HEK293 (cell line): ENCODE results near the gene SNX7.

Source experiments
- CTCF ChIA-PET: fragments of 350-600 bp; formaldehyde crosslinking; extraction: SDS; loops from one replicate; lab custom pipeline; 2021; ENCODE audit warnings: antibody characterized with exemption; lab: Yijun Ruan, JAX
- POLR2A ChIA-PET: fragments of 300-600 bp; formaldehyde crosslinking; extraction: SDS; loops from one replicate; lab custom pipeline; 2020; ENCODE audit warnings: antibody characterized with exemption, inconsistent platforms; lab: Yijun Ruan, JAX
- H3K27ac ChIP-seq: fragments of 200-500 bp; sonication (Bioruptor generic); 2 replicates; pipeline ENCODE4 v1.5.1; 2014; ENCODE audit warnings: low read depth, low read length, control low read depth, inconsistent platforms; ENCODE audit errors: extremely low read depth
- H3K36me3 ChIP-seq, 2 experiments: fragments of 200-500 bp in 1 of 2; sonication (Bioruptor generic) in 1 of 2; 1 replicate in 1 of 2; 2 replicates in 1 of 2; pipeline ENCODE4 v1.5.1; 2014 to 2017; ENCODE audit warnings: inconsistent platforms in 2 of 2, low read length in 2 of 2; ENCODE audit not compliant: control insufficient read depth in 2 of 2, insufficient read depth in 1 of 2
- H3K4me1 ChIP-seq: fragments of 200-500 bp; sonication (Bioruptor generic); 2 replicates; pipeline ENCODE4 v1.5.1; 2014; ENCODE audit warnings: mild to moderate bottlenecking, low read length, inconsistent platforms; ENCODE audit not compliant: control insufficient read depth, insufficient read depth
- H3K4me3 ChIP-seq: 2 replicates; pipeline ENCODE4 v1.5.1; 2011; ENCODE audit warnings: low read depth, mild to moderate bottlenecking, control low read depth, low read length, moderate library complexity
- H3K9me3 ChIP-seq: fragments of 200-500 bp; sonication (Bioruptor generic); 2 replicates; pipeline ENCODE4 v1.5.1; 2014; ENCODE audit warnings: low read depth, low read length, inconsistent platforms; ENCODE audit not compliant: control insufficient read depth, insufficient read depth
- GLI4 ChIP-seq: fragments of 450-650 bp; formaldehyde crosslinking; IDR thresholded peaks from 2 replicates; pipeline ENCODE4 v1.5.1; 2016; ENCODE audit warnings: missing biosample characterization, missing genetic modification characterization
- HOXD13 ChIP-seq: sonication (generic); formaldehyde crosslinking; IDR thresholded peaks from 2 replicates; pipeline ENCODE4 v1.8.0; 2022; ENCODE audit warnings: missing genetic modification reagents, borderline replicate concordance
- ZFP41 ChIP-seq: fragments of 450-650 bp; formaldehyde crosslinking; IDR thresholded peaks from 2 replicates; pipeline ENCODE4 v1.5.1; 2016; ENCODE audit warnings: missing biosample characterization, missing genetic modification characterization, borderline replicate concordance
- ZNF121 ChIP-seq: fragments of 450-650 bp; formaldehyde crosslinking; IDR thresholded peaks from 2 replicates; pipeline ENCODE4 v1.5.1; 2016; ENCODE audit warnings: missing biosample characterization, missing genetic modification characterization
- ZNF211 ChIP-seq: fragments of 450-650 bp; formaldehyde crosslinking; IDR thresholded peaks from 2 replicates; pipeline ENCODE4 v1.5.1; 2016; ENCODE audit warnings: low read depth, missing biosample characterization, missing genetic modification characterization
- ZNF311 ChIP-seq: fragments of 450-650 bp; formaldehyde crosslinking; IDR thresholded peaks from 2 replicates; pipeline ENCODE4 v1.5.1; 2017; ENCODE audit warnings: missing biosample characterization, missing genetic modification characterization, borderline replicate concordance
- ZNF473 ChIP-seq: fragments of 450-650 bp; formaldehyde crosslinking; IDR thresholded peaks from 2 replicates; pipeline ENCODE4 v1.5.1; 2017; ENCODE audit warnings: missing biosample characterization, missing genetic modification characterization
- ZNF629 ChIP-seq: fragments of 450-650 bp; formaldehyde crosslinking; IDR thresholded peaks from 2 replicates; pipeline ENCODE4 v1.5.1; 2017; ENCODE audit warnings: missing biosample characterization, missing genetic modification characterization
- ZNF658 ChIP-seq: fragments of 450-650 bp; formaldehyde crosslinking; IDR thresholded peaks from 2 replicates; pipeline ENCODE4; 2016; ENCODE audit warnings: missing biosample characterization, missing genetic modification characterization
- ZNF747 ChIP-seq: fragments of 450-650 bp; formaldehyde crosslinking; IDR thresholded peaks from 2 replicates; pipeline ENCODE4 v1.5.1; 2016; ENCODE audit warnings: missing biosample characterization, missing genetic modification characterization
- TF ChIP-seq, protein P1 (sequence below): fragments of 450-650 bp; formaldehyde crosslinking; IDR thresholded peaks from 2 replicates; pipeline ENCODE4 v1.5.1; 2016; ENCODE audit warnings: missing biosample characterization, missing genetic modification characterization
- TF ChIP-seq, protein P2 (sequence below): fragments of 450-650 bp; formaldehyde crosslinking; conservative IDR thresholded peaks from 2 replicates; pipeline ENCODE4 v1.5.1; 2016; ENCODE audit warnings: low read depth, missing biosample characterization, missing genetic modification characterization
- TF ChIP-seq, protein P3 (sequence below): fragments of 450-650 bp; formaldehyde crosslinking; IDR thresholded peaks from 2 replicates; pipeline ENCODE4 v1.5.1; 2016; ENCODE audit warnings: missing biosample characterization, missing genetic modification characterization
- TF ChIP-seq, protein P4 (sequence below): fragments of 450-650 bp; formaldehyde crosslinking; IDR thresholded peaks from 2 replicates; pipeline ENCODE4 v1.5.1; 2016; ENCODE audit warnings: missing biosample characterization, missing genetic modification characterization
- TF ChIP-seq, protein P5 (sequence below): fragments of 450-650 bp; formaldehyde crosslinking; IDR thresholded peaks from 2 replicates; pipeline ENCODE4 v1.5.1; 2017; ENCODE audit warnings: missing biosample characterization, mild to moderate bottlenecking, missing genetic modification characterization, moderate library complexity
- TF ChIP-seq, protein P6 (sequence below): fragments of 450-650 bp; formaldehyde crosslinking; IDR thresholded peaks from 2 replicates; pipeline ENCODE4 v1.5.1; 2016; ENCODE audit warnings: missing biosample characterization, missing genetic modification characterization

Gene SNX7

DNA sequence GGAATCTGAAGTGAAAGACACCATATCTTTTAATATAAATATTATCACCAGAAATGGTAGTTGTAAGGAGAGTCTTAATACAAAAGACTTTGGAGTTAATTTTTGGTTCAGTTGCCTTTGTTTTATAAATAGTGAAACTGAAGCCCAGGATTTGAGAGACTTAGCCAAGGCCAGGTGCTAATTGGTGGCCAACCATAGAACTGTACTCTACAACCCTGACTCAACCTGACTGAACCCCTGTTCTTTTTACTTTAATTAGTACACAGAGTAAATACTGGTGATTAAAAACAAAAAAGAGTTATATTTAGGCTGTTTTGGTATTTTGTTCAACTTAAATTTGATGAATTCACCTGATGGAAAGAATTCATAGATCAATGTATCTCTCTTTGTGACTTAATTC is 76.3 kb downstream of the SNX7 start:
- no peaks in the 10 kb centered on the region for H3K4me1 ChIP-seq
- TF ChIP-seq ZNF473 (tag by site-specific recombination) (no peak), ZNF629 (tag by site-specific recombination) (no peak), ZFP41 (tag by site-specific recombination) (no peak), ZNF311 (tag by site-specific recombination) (no peak), HOXD13 (CRISPR knock-in tag) (no peak), ZNF121 (tag by site-specific recombination) (no peak), ZNF658 (tag by site-specific recombination) (no peak)
- TF ChIP-seq, protein P1, sequence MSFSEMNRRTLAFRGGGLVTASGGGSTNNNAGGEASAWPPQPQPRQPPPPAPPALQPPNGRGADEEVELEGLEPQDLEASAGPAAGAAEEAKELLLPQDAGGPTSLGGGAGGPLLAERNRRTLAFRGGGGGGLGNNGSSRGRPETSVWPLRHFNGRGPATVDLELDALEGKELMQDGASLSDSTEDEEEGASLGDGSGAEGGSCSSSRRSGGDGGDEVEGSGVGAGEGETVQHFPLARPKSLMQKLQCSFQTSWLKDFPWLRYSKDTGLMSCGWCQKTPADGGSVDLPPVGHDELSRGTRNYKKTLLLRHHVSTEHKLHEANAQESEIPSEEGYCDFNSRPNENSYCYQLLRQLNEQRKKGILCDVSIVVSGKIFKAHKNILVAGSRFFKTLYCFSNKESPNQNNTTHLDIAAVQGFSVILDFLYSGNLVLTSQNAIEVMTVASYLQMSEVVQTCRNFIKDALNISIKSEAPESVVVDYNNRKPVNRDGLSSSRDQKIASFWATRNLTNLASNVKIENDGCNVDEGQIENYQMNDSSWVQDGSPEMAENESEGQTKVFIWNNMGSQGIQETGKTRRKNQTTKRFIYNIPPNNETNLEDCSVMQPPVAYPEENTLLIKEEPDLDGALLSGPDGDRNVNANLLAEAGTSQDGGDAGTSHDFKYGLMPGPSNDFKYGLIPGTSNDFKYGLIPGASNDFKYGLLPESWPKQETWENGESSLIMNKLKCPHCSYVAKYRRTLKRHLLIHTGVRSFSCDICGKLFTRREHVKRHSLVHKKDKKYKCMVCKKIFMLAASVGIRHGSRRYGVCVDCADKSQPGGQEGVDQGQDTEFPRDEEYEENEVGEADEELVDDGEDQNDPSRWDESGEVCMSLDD = no peak
- TF ChIP-seq, protein P2, sequence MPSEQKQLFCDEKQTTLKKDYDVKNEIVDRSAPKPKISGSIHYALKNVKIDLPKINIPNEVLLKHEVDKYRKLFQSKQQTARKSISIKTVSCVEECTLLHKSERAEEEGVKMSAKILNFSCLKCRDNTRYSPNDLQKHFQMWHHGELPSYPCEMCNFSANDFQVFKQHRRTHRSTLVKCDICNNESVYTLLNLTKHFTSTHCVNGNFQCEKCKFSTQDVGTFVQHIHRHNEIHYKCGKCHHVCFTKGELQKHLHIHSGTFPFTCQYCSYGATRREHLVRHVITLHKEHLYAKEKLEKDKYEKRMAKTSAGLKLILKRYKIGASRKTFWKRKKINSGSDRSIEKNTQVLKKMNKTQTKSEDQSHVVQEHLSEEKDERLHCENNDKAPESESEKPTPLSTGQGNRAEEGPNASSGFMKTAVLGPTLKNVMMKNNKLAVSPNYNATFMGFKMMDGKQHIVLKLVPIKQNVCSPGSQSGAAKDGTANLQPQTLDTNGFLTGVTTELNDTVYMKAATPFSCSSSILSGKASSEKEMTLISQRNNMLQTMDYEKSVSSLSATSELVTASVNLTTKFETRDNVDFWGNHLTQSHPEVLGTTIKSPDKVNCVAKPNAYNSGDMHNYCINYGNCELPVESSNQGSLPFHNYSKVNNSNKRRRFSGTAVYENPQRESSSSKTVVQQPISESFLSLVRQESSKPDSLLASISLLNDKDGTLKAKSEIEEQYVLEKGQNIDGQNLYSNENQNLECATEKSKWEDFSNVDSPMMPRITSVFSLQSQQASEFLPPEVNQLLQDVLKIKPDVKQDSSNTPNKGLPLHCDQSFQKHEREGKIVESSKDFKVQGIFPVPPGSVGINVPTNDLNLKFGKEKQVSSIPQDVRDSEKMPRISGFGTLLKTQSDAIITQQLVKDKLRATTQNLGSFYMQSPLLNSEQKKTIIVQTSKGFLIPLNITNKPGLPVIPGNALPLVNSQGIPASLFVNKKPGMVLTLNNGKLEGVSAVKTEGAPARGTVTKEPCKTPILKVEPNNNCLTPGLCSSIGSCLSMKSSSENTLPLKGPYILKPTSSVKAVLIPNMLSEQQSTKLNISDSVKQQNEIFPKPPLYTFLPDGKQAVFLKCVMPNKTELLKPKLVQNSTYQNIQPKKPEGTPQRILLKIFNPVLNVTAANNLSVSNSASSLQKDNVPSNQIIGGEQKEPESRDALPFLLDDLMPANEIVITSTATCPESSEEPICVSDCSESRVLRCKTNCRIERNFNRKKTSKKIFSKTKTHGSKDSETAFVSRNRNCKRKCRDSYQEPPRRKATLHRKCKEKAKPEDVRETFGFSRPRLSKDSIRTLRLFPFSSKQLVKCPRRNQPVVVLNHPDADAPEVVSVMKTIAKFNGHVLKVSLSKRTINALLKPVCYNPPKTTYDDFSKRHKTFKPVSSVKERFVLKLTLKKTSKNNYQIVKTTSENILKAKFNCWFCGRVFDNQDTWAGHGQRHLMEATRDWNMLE = no peak
- TF ChIP-seq, protein P3, sequence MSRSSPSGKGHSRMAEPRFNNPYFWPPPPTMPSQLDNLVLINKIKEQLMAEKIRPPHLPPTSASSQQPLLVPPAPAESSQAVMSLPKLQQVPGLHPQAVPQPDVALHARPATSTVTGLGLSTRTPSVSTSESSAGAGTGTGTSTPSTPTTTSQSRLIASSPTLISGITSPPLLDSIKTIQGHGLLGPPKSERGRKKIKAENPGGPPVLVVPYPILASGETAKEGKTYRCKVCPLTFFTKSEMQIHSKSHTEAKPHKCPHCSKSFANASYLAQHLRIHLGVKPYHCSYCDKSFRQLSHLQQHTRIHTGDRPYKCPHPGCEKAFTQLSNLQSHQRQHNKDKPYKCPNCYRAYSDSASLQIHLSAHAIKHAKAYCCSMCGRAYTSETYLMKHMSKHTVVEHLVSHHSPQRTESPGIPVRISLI = no peak
- TF ChIP-seq, protein P4, sequence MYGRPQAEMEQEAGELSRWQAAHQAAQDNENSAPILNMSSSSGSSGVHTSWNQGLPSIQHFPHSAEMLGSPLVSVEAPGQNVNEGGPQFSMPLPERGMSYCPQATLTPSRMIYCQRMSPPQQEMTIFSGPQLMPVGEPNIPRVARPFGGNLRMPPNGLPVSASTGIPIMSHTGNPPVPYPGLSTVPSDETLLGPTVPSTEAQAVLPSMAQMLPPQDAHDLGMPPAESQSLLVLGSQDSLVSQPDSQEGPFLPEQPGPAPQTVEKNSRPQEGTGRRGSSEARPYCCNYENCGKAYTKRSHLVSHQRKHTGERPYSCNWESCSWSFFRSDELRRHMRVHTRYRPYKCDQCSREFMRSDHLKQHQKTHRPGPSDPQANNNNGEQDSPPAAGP (tag by site-specific recombination) = no peak
- no peaks in the 10 kb centered on the region for H3K36me3 ChIP-seq
- CTCF ChIA-PET = no interaction called here
- POLR2A ChIA-PET = no interaction called here
- no peak overlapping the region for H3K4me3 ChIP-seq
- no peaks in the 10 kb centered on the region for H3K9me3 ChIP-seq
- no peak overlapping the region for H3K27ac ChIP-seq

DNA sequence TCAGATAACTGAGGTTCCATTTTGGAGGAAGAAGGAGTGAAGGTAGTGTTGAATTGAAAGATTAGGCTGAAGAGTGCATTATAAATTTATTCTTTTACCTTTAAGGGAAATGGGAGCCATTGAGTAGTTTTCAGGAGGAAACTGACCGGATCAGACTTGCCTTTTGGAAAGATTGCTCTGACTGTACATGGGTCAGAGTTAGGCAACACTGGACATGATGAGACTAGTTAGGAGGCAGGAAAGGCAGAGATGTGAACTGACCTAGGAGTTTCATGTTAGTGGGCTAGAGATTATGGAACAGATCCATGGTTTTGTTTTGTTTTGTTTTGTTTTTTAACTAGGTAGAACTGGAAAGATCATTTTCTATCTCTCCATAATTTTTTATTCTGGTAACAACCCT is 78.2 kb downstream of the SNX7 start:
- H3K27ac ChIP-seq = no peak overlapping the region
- no peak overlapping the region for H3K4me3 ChIP-seq
- H3K4me1 ChIP-seq = no peaks in the 10 kb centered on the region
- no peaks in the 10 kb centered on the region for H3K9me3 ChIP-seq
- no peaks in the 10 kb centered on the region for H3K36me3 ChIP-seq
- TF ChIP-seq, protein P5, sequence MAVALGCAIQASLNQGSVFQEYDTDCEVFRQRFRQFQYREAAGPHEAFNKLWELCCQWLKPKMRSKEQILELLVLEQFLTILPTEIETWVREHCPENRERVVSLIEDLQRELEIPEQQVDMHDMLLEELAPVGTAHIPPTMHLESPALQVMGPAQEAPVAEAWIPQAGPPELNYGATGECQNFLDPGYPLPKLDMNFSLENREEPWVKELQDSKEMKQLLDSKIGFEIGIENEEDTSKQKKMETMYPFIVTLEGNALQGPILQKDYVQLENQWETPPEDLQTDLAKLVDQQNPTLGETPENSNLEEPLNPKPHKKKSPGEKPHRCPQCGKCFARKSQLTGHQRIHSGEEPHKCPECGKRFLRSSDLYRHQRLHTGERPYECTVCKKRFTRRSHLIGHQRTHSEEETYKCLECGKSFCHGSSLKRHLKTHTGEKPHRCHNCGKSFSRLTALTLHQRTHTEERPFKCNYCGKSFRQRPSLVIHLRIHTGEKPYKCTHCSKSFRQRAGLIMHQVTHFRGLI = no peak
- TF ChIP-seq, protein P6, sequence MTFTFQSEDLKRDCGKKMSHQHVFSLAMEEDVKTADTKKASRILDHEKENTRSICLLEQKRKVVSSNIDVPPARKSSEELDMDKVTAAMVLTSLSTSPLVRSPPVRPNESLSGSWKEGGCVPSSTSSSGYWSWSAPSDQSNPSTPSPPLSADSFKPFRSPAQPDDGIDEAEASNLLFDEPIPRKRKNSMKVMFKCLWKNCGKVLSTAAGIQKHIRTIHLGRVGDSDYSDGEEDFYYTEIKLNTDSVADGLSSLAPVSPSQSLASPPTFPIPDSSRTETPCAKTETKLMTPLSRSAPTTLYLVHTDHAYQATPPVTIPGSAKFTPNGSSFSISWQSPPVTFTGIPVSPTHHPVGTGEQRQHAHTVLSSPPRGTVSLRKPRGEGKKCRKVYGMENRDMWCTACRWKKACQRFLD (tag by site-specific recombination) = no peak
- TF ChIP-seq ZNF211 = no peak
- TF ChIP-seq ZNF473 (tag by site-specific recombination) = no peak
- TF ChIP-seq ZNF747 (tag by site-specific recombination) = no peak
- TF ChIP-seq GLI4 (tag by site-specific recombination) = no peak
- no peak for TF ChIP-seq ZNF311 (tag by site-specific recombination)
- ChIA-PET POLR2A (no interaction called here), CTCF (no interaction called here)
